Natural killer cell (primary cell): ENCODE measurements around the gene TBL3. TPM values are rescaled to one million over a fixed set of nuclear protein-coding genes. Genes with fewer than 3 reads are reported as not detected.
A peak's percentile ranks its signal among the peaks of the same experiment; 100 is the strongest.

Experiments
- ATAC-seq, 3 donors: fragments of 150-1000 bp in 2 of 3; fragments of 200-7000 bp in 1 of 3; cut with Tn5 transposase; 1 replicate in 1 of 3; 2 replicates in 2 of 3; pipeline ENCODE4 v1.10.0; 2021; ENCODE audit warnings: mild to moderate bottlenecking in 2 of 3, moderate library complexity in 2 of 3
- DNase-seq, 2 donors: peaks; one replicate each; pipeline versions ENCODE4 v3.0.0 to v3.0.0-alpha.2; 2013 to 2021; ENCODE audit warnings: mixed read lengths in 1 of 2
- H3K27ac ChIP-seq: one replicate; pipeline ENCODE4 v1.5.1; 2013; ENCODE audit warnings: mild to moderate bottlenecking, low read length
- H3K27me3 ChIP-seq: one replicate; pipeline ENCODE4 v1.6.1; 2013; ENCODE audit warnings: low read length; ENCODE audit not compliant: control insufficient read depth, insufficient read depth
- H3K36me3 ChIP-seq: one replicate; pipeline ENCODE4 v1.6.1; 2013; ENCODE audit warnings: low read length; ENCODE audit not compliant: control insufficient read depth, insufficient read depth
- H3K4me1 ChIP-seq: one replicate; pipeline ENCODE4 v1.6.1; 2013; ENCODE audit warnings: low read length; ENCODE audit not compliant: control insufficient read depth, insufficient read depth
- H3K4me3 ChIP-seq: one replicate; pipeline ENCODE4 v1.5.1; 2013; ENCODE audit warnings: low read length
- H3K9me3 ChIP-seq: one replicate; pipeline ENCODE4 v1.6.1; 2013; ENCODE audit warnings: low read length; ENCODE audit not compliant: control insufficient read depth, insufficient read depth
- H3K27ac Mint-ChIP-seq, 2 donors: one replicate each; pipeline ENCODE4 v1.8.0; 2022; ENCODE audit warnings: mild to moderate bottlenecking in 2 of 2, mixed read lengths in 2 of 2, moderate library complexity in 1 of 2
- H3K27me3 Mint-ChIP-seq, 2 donors: one replicate each; pipeline ENCODE4 v1.8.0; 2022; ENCODE audit warnings: low read depth in 2 of 2, mixed read lengths in 2 of 2
- H3K36me3 Mint-ChIP-seq: one replicate; pipeline ENCODE4 v1.8.0; 2022; ENCODE audit warnings: mixed read lengths
- H3K4me1 Mint-ChIP-seq, 2 donors: one replicate each; pipeline ENCODE4 v1.8.0; 2022; ENCODE audit warnings: mixed read lengths in 2 of 2
- H3K4me3 Mint-ChIP-seq: one replicate; pipeline ENCODE4 v1.8.0; 2022; ENCODE audit warnings: mild to moderate bottlenecking, moderate library complexity, mixed read lengths
- H3K9me3 Mint-ChIP-seq, 2 donors: one replicate each; pipeline ENCODE4 v1.8.0; 2022; ENCODE audit warnings: mixed read lengths in 2 of 2
- CTCF ChIP-seq: fragments of 200-600 bp; IDR thresholded peaks from one replicate; pipeline ENCODE4 v1.8.0; 2022; ENCODE audit warnings: antibody characterized with exemption
- WGBS: methylation state at CpG from one replicate; pipeline ENCODE4 v1.1.7; 2013; ENCODE audit warnings: missing lambda C conversion rate; ENCODE audit not compliant: insufficient coverage; 5-methylcytosine and 5-hydroxymethylcytosine counted together
- intact Hi-C: fragments of 100-400 bp; cut with micrococcal nuclease; formaldehyde crosslinking; loops from one replicate; pipeline ENCODE4 v1.14.2; 2022
- total RNA-seq, 4 donors: library from RNA; stranded (reverse); fragments of 120-200 nt in 1 of 4; gene quantifications; one replicate each; pipeline versions ENCODE4 v1.2.3 to v1.2.4, GENCODE V29; 2013 to 2022

TBL3 gene
- total RNA-seq, 3 donors from 2014 or later (not counting 1 experiment from before 2014, with no cell fraction given) = 25.1 to 28.9 (median 28.1) TPM

- WGBS = 12% methylated on average over 51 of the region's 53 CpGs
- no peaks in the 10 kb centered on the region for H3K9me3 Mint-ChIP-seq
- peaks cover 8 to 21% of the 10 kb centered on the region in 2 donors for H3K4me1 Mint-ChIP-seq
- DNase-seq (peak; percentile 96 to 97), ATAC-seq (peak; percentile 92 to 98 (median 95))
- H3K27ac Mint-ChIP-seq = peak overlapping the region; percentile 73 to 80
- Histone ChIP-seq H3K9me3 (no peaks in the 10 kb centered on the region), H3K27me3 (peaks cover 19% of the 10 kb centered on the region), H3K4me1 (peaks cover 40% of the 10 kb centered on the region), H3K4me3 (peak overlapping the region; percentile 24), H3K36me3 (no peaks in the 10 kb centered on the region), H3K27ac (peak overlapping the region; percentile 78)
- TF ChIP-seq CTCF = peak; percentile 93
- no peaks in the 10 kb centered on the region for H3K36me3 Mint-ChIP-seq
- peaks cover 0 to 24% of the 10 kb centered on the region in 2 donors for H3K27me3 Mint-ChIP-seq
- intact Hi-C loops = loop anchor here (1.0 to 10.0 kb wide), 4 partner anchors 24 to 241 kb away; partner anchors contain the start of genes NTHL1, RNPS1, TRAF7 and TSC2
- peak overlapping the region; percentile 80 for H3K4me3 Mint-ChIP-seq
These were observed 51.5 kb downstream of the TBL3 start for GRCh38 chr16:2023092-2024031.

- ATAC-seq (no peak), DNase-seq (no peak)
- Mint-ChIP-seq H3K27ac (peak overlapping the region in 1 of 2 donors; percentile 80), H3K4me3 (peak overlapping the region; percentile 58), H3K36me3 (no peaks in the 10 kb centered on the region), H3K4me1 (peaks cover 8 to 21% of the 10 kb centered on the region in 2 donors), H3K27me3 (peaks cover 0 to 20% of the 10 kb centered on the region in 2 donors), H3K9me3 (no peaks in the 10 kb centered on the region)
- intact Hi-C loops = loop anchor here (10.0 kb wide), 1 partner anchor 241 kb away; the partner anchor contains the start of gene RNPS1
- H3K36me3 ChIP-seq = no peaks in the 10 kb centered on the region
- peaks cover 19% of the 10 kb centered on the region for H3K27me3 ChIP-seq
- WGBS = 94% methylated on average over 12 of the region's 12 CpGs
- no peak for TF ChIP-seq CTCF
- H3K27ac ChIP-seq = no peak overlapping the region
- H3K9me3 ChIP-seq = no peaks in the 10 kb centered on the region
- no peak overlapping the region for H3K4me3 ChIP-seq
- peaks cover 40% of the 10 kb centered on the region for H3K4me1 ChIP-seq
These were observed 52.2 kb downstream of the TBL3 start for GRCh38 chr16:2024032-2024420.

GRCh38 chr16:2025251-2025650 lies 53.4 kb downstream of the TBL3 start:
- DNase-seq (no peak), ATAC-seq (no peak)
- peak overlapping the region; percentile 70 for H3K4me3 Mint-ChIP-seq
- no peak overlapping the region for H3K27ac Mint-ChIP-seq
- no peak for TF ChIP-seq CTCF
- no peaks in the 10 kb centered on the region for H3K36me3 Mint-ChIP-seq
- no peaks in the 10 kb centered on the region for H3K36me3 ChIP-seq
- intact Hi-C loops = loop anchor here (10.0 kb wide), 1 partner anchor 240 kb away; the partner anchor contains the start of gene RNPS1
- no peak overlapping the region for H3K27ac ChIP-seq
- peaks cover 16% of the 10 kb centered on the region for H3K27me3 ChIP-seq
- peaks cover 0 to 18% of the 10 kb centered on the region in 2 donors for H3K27me3 Mint-ChIP-seq
- H3K9me3 ChIP-seq = no peaks in the 10 kb centered on the region
- H3K4me3 ChIP-seq = no peak overlapping the region
- no peaks in the 10 kb centered on the region for H3K9me3 Mint-ChIP-seq
- peaks cover 34% of the 10 kb centered on the region for H3K4me1 ChIP-seq
- peaks cover 8 to 21% of the 10 kb centered on the region in 2 donors for H3K4me1 Mint-ChIP-seq
- 95% methylated on average over 14 of the region's 14 CpGs for WGBS
